Neural progenitor cell (in vitro differentiated cells): Measurements from ENCODE around the gene WASL.

Experiments used
- CTCF ChIP-seq: fragments of 200-600 bp; sonication (generic); IDR thresholded peaks from 2 replicates; pipeline ENCODE4 v1.5.1; 2017; ENCODE audit warnings: antibody characterized with exemption, mild to moderate bottlenecking
- EZH2 ChIP-seq: fragments of 200-600 bp; sonication (generic); IDR thresholded peaks from 2 replicates; pipeline ENCODE4 v1.6.1; 2017; ENCODE audit warnings: antibody characterized with exemption, mild to moderate bottlenecking, moderate library complexity
- EZH2phosphoT487 ChIP-seq: fragments of 200-600 bp; sonication (generic); IDR thresholded peaks from 2 replicates; pipeline ENCODE4 v1.6.1; 2017; ENCODE audit warnings: antibody characterized with exemption

GRCh38 chr7:123789206-123789784 is 40.5 kb upstream of the WASL start:
- TF ChIP-seq CTCF (no peak), EZH2phosphoT487 (no peak), EZH2 (no peak)
